ENCODE measurements around the gene ISOC2.
"Not testable (repeated sequence)": the region's sequence is repeated elsewhere in the genome, so short reads cannot be mapped to it uniquely, and the experiment has no call there.

Gene ISOC2

DNA sequence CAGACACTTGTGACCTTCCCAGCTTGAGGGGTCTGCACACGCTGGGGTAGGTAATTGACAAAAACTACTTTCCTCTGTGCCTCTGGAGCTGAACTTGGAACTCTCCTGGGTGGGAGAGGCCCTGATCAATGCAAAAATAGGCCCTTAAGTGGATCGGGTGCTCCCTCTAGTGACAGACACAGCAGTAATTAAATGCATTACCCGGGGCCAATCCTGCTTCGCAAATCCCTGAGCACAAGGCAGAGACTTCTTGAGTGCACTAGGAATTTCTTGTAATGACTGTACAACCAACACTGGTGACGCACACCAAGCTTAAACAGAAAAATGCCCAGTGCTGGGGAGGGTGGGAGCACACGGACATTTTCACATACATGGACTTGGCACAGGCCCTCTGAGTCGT, 43.3 kb downstream of the ISOC2 start:
- DNase-seq: peak in 39 of 56 donors; percentile 17 to 83 (median 39)

- DNase-seq: no peak
These were observed 51.3 kb downstream of the ISOC2 start for GRCh38 chr19:55410168-55410567.

DNA sequence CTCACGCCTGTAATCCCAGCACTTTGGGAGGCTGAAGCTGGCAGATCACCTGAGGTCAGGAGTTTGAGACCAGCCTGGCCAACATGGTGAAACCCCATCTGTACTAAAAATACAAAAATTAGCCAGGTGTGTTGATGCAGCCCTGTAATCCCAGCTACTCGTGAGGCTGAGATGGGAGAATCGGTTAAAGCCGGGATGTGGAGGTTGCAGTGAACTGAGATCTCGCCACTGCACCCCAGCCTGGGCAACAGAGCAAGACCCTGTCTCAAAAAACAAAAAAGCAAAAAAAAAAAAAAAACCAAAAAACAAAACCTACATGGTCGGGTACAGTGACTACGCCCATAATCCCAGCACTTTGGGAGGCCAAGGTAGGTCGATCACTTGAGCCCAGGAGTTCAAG, 52.3 kb downstream of the ISOC2 start:
- DNase-seq: not testable (repeated sequence)

DNA sequence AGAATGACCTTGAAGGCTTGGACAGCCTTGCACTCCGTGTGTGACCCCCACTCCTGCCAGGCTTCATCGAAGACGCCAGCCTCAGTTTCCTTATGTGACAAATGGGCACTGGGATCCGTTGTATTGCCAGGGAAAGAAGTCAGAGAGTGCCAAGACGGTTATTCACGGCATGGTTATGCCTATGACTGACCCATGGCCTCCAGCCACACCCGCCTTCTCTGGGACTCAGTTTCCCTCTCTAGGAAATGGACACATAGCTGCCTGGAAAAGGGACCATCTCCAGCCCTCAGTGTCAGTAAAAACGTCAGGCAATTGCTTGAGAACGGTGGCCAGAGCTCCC, 52.9 kb downstream of the ISOC2 start:
- DNase-seq: no peak

GRCh38 chr19:55407800-55408532, 53.5 kb downstream of the ISOC2 start:
- DNase-seq: peak; percentile 76 to 99 (median 98)

DNA sequence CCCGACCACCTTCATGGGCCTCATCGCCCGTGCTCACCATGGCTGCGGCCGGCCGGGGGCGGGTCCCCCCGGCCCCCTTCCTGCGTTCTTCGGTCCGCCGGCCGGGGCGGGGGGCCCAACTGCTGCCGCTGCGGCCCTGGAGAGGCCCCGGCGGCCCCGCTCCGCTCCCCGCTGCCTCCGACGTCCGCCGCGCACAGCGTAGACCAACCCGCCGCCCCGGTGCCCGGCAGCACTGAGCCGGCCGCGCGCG, 54.0 kb downstream of the ISOC2 start, which contains the start of gene UBE2S:
Gene UBE2S, minus strand, starts transcription at position 239 of the 250 bp plus-strand sequence. Its CDS starts 199 bp downstream, at position 40.
- DNase-seq: peak in 2 of 56 donors; percentile 45 to 70

DNA sequence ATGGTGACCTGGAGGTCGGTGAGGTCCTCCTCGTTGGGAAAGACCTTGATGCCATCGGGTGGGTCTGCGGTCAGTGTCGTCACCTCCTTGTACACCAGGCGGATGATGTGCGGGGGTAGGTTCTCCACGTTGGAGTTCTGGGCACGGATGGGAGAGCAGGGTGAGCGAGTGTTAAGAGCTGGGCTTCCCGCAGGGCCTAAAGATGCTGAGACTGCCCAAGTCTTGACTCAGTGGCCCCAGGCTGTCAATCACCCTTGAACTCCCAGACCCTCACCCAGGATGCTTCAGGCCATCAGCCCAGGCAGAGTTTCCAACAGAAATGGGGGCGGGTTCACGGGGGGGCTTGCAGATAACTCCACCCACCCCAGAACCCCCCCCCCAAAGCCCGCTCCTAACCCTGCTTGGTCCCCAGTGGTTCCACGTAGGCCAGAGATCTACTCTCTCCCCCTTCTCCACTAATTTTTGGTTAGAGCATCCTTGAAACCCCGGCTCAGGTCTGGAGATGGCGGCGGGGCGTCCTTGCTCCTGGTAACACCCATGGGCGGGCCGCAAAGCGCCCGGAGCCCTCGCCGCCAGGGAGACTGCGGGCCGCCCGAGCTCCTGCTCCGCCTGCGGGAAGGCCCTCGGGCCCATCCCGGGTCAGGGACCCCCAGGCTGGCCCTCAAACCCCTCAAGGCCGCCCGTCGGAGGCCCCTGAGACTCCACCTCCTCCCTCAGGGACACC, 54.5 kb downstream of the ISOC2 start:
- peak in 1 of 56 donors; percentile 81 for DNase-seq

- no peak for DNase-seq
These were observed 55.2 kb downstream of the ISOC2 start for GRCh38 chr19:55406091-55406825.

DNA sequence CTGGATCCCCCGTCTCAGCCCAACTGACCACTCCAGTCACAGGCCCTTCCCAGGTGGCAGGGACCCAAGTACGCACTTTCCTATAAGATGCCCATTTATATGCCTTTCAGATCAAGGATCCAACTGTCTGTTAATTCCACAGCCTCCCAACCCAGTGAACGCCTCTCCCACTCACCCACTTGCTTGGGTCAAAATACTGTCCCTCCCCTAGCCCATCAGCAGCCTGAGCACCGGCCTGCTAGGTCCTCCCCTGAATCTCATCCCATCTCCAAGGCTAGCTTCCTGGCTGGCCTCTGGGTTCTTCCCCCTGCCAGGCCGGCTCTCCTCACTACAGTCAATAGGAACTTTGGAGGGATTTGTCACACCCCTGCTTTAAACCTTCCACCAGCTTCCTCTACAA, 55.8 kb downstream of the ISOC2 start:
- DNase-seq: no peak

Measured in amygdala (tissue), 56 donors.